SK-N-MC (cell line): ENCODE results near the gene ADCY9.
"Not testable (repeated sequence)": the region's sequence is repeated elsewhere in the genome, so short reads cannot be mapped to it uniquely, and the experiment has no call there.

Source experiments
- EZH2 ChIP-seq: fragments of 200-600 bp; sonication (generic); IDR thresholded peaks from one replicate; pipeline ENCODE4 v1.6.1; 2017; ENCODE audit warnings: antibody characterized with exemption
- FOXP2 ChIP-seq: optimal IDR thresholded peaks from 2 replicates; pipeline ENCODE3; 2011; ENCODE audit warnings: mild to moderate bottlenecking, moderate library complexity; ENCODE audit not compliant: insufficient read depth; ENCODE audit errors: extremely low read length, control extremely low read depth
- POLR2AphosphoS5 ChIP-seq: IDR thresholded peaks from 2 replicates; pipeline ENCODE4 v1.6.1; 2012; ENCODE audit warnings: mild to moderate bottlenecking, low read depth, low read length, borderline replicate concordance

- not testable (repeated sequence) for TF ChIP-seq EZH2, POLR2AphosphoS5, FOXP2
Measured at GRCh38 chr16:3927147-3927546, 189.1 kb downstream of the ADCY9 start.
